LHCN-M2 (cell line): ENCODE results near the gene CRYGN. TPM values are rescaled to one million over a fixed set of nuclear protein-coding genes. Genes with fewer than 3 reads are reported as not detected.
A peak's percentile ranks its signal among the peaks of the same experiment; 100 is the strongest.

Experiments
- DNase-seq: peaks from one replicate; pipeline ENCODE4 v3.0.0-alpha.2; 2012; ENCODE audit warnings: low read depth
- total RNA-seq: library from RNA; depleted of rRNA; stranded (reverse); fragments of >200 nt; gene quantifications from 2 replicates; pipeline ENCODE4 v1.2.3, GENCODE V29; 2014

CRYGN gene
- total RNA-seq, 1 experiment from 2014 or later: not detected

GRCh38 chr7:151406886-151407583 lies 32.9 kb downstream of the CRYGN start:
- DNase-seq: no peak

- DNase-seq: no peak
Measured at GRCh38 chr7:151406051-151406875, 33.7 kb downstream of the CRYGN start.

GRCh38 chr7:151405588-151405987 lies 34.4 kb downstream of the CRYGN start:
- DNase-seq: no peak

DNA sequence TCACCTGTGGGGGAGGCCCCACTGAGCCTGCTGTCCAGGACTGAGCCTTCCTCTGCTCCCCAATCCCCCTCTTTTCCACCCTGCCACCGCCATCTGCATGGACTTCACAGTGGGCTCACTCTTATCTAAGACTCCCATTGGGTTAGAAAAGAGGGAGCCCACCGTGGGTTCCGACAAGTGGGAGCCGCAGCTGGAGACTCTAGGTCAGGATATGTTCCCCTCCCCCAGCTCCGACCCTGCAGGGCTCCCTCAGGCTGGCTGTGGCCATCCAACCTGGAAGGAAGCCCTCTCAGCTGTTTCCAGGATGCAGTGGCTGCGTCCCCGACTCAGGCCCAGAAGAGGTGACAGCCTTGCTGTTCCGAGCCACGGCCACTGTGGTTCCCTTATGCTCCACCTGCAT lies 34.9 kb downstream of the CRYGN start:
- DNase-seq: no peak

DNA sequence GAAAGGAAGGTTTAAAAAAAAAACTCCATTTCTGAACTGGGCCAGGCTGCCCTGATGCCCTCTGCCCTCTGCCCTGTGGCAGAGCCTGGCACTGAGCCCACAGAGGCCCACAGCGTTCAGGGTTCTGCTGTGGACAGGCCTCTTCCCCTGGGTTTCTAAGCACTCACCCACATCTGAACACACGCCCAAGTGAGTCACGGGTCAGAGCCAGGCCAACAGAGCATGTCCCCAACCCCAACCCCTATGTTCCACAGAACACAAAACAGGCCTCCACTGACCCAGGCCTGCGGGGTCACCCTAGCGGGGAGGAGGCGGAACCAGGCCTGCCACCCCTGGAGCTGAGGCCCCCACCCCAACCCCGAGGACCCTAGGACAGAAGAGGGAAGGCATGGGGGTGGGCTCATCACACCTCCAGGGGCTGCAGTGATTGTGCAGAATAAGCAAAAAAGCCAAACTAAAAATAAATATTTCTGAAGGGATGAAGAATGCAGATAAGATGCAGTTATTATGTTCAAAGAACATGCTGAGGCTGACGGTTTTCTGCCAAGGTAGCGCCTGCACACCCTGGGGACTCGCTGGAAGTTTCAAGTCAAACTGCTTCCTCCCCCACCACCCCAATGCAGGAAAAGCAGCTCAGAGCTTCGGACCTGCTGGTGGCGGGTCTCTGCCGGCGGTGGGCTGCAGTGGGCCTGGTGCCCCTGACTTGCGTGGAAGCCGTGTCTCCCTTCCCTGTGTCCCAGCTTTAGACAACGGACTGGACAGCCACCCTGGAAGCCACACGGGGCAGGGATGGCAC lies 35.5 kb downstream of the CRYGN start:
- peak; percentile 60 for DNase-seq

DNA sequence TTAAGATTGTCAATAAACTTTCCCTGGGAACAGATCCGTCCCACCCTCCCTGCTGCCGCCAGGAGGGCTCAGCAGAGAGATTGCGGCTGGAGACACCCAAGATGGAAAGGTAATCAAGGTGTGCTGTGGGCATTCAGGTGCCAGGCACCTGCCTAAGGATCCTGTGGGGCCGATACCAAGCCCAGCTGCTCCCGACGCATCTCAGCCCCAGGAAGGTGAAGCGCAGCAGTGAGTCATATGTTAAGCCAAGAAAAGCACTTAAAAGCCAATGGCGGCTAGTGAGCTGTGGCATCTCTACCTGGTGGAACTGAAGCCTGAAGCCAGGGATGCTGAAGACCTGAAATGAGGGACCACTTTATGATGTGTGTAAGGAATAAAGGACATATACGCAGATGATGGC lies 36.2 kb downstream of the CRYGN start:
- DNase-seq: no peak

DNA sequence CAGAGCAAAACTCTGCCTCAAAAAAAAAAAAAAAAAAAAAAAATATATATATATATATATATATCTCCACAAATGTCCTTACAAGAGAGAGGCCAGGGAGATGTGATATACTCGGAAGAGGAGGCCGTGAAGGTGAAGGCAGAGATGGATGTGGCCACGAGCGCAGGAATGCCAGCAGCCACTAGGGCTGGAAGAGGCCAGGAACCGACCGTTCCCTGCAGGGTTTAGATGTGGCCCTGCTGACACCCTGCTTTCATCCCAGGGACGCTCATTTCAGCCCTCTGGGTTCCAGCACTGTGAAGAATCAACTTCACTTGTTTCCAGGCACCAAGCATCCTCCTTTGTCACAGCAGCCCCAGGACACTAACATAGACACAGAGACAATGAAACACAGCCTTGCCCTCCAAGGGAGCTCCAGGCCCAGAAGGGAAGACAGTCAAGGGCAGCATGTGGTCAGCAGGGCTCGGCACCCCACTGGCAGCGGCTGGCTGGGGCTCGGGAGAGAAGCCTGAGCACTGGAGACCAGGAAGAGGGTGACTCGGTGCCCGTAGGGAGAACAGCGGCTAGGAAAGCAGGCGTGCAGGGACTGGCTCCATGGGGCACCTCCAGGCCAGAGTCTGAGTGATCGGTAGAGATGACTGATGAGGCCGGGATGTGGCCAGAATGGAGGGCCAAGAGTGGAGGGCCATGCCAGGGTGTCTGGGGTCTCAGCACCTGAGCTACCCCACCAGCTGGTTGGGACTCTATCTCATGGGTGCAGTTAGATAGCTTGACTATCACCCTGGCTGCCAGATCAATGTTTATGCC lies 37.7 kb downstream of the CRYGN start:
- no peak for DNase-seq

DNA sequence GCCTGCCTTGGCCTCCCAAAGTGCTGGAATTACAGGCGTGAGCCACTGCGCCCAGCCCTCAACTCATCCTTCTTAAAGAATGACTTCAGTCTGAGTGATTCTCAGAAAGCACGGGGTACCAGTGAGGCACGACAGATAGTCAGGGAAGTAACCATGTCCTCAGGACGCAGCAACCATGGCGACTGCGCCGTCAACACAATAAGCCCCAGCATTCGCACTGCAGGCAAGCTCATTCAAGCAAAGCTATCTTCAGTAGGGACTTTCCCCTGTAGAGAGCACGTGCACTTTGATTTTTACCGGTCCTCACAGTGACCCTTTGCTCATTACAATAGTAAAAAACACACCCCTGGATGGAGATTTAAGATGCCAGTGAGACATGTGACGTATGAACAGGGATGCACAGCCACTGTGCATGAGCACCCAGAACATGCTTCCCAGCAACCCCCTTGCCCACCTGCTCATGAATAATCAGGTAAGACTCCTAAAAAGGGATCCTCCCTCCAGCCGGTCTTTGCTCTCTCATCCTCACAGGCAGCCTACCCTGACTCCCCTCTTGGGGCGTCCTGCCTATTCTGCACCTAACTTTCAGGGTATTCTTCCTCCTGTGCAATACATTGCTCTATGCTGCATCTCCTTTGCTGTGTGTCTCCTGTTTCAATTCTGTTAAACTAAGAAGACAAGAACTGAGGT lies 39.2 kb downstream of the CRYGN start:
- no peak for DNase-seq

DNA sequence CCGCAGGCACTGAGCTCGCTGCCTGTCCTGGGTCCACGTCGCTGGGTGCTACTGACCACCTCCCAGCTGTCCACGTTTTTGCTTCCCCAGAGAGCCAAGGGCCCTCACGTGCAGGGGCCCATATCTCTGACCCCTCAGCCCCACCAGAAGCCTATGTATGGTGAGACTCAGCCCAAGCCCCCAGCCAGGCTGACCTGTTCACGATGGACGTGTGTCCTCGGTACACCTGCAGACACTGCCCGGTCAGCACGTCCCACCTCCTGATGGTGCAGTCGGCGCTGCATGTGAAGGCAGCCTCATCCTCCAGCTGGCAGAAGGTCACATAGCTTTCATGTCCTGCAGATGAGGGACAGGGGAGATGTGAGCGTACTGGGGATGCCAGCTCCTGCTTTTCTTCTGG lies 40.0 kb downstream of the CRYGN start:
- no peak for DNase-seq

- no peak for DNase-seq
Measured at GRCh38 chr7:151399305-151399601, 40.7 kb downstream of the CRYGN start.

- peak; percentile 19 for DNase-seq
Measured at GRCh38 chr7:151398446-151399304, 41.3 kb downstream of the CRYGN start.

GRCh38 chr7:151397026-151397425 lies 42.9 kb downstream of the CRYGN start:
- no peak for DNase-seq

DNA sequence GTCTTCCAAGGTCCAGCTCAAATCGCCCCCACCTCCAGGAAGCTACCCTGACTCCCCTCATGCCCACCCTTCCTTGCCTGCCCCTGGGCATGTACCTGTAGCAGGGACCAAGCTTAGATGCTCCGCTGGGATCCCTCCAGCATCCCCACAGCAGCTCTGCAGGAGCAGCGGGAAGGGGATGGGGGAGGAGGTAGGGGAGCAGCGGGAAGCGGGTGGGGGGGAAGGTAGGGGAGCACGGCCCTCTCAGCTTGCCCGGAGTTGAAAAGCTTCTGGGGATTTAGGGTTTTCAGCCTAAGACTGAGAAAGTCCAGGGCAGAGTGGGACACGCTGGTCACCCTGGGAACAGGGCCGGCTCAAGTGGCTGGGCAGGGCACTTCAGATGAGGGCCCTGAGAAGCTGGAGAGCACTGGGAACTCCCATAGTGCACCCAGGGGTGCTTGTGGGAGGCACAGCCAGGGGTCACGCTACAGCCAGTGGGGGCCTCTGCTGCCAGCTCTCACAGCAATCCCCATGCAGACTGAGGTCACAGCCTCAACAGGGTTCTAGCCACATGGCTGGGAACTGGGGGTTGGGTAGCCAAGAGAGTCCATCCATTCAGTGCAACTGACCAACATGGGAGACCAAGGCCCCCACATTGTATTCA lies 43.5 kb downstream of the CRYGN start:
- DNase-seq: no peak

- DNase-seq: no peak
Measured at GRCh38 chr7:151395036-151395367, 44.9 kb downstream of the CRYGN start.

GRCh38 chr7:151394076-151395035 lies 45.6 kb downstream of the CRYGN start:
- no peak for DNase-seq

DNA sequence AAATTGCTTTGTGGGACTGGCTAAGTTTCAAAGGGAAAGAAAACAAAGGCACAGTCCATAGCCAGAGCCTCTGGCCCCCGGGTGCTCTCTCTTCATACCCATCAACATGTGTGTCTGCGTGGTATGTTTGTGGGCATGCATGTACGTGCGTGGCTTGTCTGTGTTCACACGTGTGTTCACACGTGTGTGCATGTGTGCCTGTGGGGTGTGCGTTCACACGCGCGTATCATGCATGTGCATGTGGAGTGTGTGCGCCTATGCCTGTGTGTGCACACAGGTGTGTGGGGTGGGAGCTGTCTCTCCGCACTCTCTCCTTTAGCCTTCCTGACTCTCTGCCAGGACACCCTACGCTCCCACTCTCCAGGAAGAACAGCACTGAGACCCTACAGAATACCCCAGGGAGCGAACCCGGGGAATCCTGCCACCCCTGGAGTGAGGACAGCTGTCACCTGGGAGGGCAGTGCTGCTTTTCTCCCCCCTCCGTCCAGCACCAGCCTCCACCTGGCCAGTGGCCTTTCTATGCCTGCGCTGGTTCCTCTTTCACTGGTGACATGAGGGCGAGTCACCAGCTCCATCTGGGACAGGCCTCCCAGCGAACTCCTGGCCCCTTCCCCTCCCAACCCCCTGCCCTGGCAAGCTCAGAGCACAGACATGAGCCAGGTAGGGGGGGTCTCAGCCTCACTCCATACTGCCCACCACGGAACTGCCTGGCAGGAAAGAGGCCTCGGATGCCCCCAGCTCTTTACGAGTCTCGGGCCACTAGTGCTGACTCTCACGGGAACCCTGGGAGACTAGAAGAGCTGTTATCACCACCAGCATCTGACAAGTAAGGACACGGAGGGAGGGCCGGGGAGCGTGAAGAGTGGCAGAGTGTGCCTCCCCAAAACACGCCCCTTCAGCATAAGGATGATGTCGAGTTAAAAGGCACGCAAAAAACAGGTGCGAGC lies 46.6 kb downstream of the CRYGN start:
- no peak for DNase-seq

DNA sequence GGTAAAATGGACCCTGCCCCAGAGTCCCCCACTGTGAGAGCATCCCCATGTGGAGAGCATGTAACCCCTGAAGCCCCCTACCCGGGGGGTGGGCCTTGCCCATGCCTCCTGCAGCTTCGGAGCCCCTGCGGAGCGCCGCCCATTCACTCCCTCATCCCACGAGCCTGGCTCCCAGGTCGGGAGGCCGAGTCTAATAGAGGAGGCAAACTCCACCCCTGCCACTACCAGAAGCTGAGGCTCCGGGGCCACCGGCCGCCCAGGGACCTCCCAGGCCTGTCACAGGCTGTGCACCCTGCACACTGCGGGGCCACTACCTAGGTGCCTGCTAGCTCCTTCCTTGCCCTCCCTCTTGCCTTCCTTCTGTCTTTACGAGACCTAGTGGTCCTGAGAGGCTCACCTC lies 47.5 kb downstream of the CRYGN start:
- DNase-seq: no peak
